HEK293 (cell line): ENCODE data around the gene SVIP.

Experiments used
- CTCF ChIA-PET: fragments of 350-600 bp; formaldehyde crosslinking; extraction: SDS; loops from one replicate; lab custom pipeline; 2021; ENCODE audit warnings: antibody characterized with exemption; lab: Yijun Ruan, JAX
- POLR2A ChIA-PET: fragments of 300-600 bp; formaldehyde crosslinking; extraction: SDS; loops from one replicate; lab custom pipeline; 2020; ENCODE audit warnings: antibody characterized with exemption, inconsistent platforms; lab: Yijun Ruan, JAX
- H3K27ac ChIP-seq: fragments of 200-500 bp; sonication (Bioruptor generic); 2 replicates; pipeline ENCODE4 v1.5.1; 2014; ENCODE audit warnings: low read depth, low read length, control low read depth, inconsistent platforms; ENCODE audit errors: extremely low read depth
- H3K36me3 ChIP-seq, 2 experiments: fragments of 200-500 bp in 1 of 2; sonication (Bioruptor generic) in 1 of 2; 1 replicate in 1 of 2; 2 replicates in 1 of 2; pipeline ENCODE4 v1.5.1; 2014 to 2017; ENCODE audit warnings: inconsistent platforms in 2 of 2, low read length in 2 of 2; ENCODE audit not compliant: control insufficient read depth in 2 of 2, insufficient read depth in 1 of 2
- H3K4me1 ChIP-seq: fragments of 200-500 bp; sonication (Bioruptor generic); 2 replicates; pipeline ENCODE4 v1.5.1; 2014; ENCODE audit warnings: mild to moderate bottlenecking, low read length, inconsistent platforms; ENCODE audit not compliant: control insufficient read depth, insufficient read depth
- H3K4me3 ChIP-seq: 2 replicates; pipeline ENCODE4 v1.5.1; 2011; ENCODE audit warnings: low read depth, mild to moderate bottlenecking, control low read depth, low read length, moderate library complexity
- H3K9me3 ChIP-seq: fragments of 200-500 bp; sonication (Bioruptor generic); 2 replicates; pipeline ENCODE4 v1.5.1; 2014; ENCODE audit warnings: low read depth, low read length, inconsistent platforms; ENCODE audit not compliant: control insufficient read depth, insufficient read depth
- ELK4 ChIP-seq: IDR thresholded peaks from 2 replicates; pipeline ENCODE4 v1.6.1; 2011; ENCODE audit warnings: mild to moderate bottlenecking, low read depth, low read length, borderline replicate concordance
- FEZF1 ChIP-seq: fragments of 450-650 bp; formaldehyde crosslinking; IDR thresholded peaks from 2 replicates; pipeline ENCODE4 v1.5.1; 2016; ENCODE audit warnings: missing biosample characterization, missing genetic modification characterization
- KLF7 ChIP-seq: fragments of 450-650 bp; formaldehyde crosslinking; IDR thresholded peaks from 2 replicates; pipeline ENCODE4 v1.5.1; 2016; ENCODE audit warnings: missing biosample characterization, missing genetic modification characterization, borderline replicate concordance
- SETDB1 ChIP-seq: IDR thresholded peaks from one replicate; pipeline ENCODE4 v1.6.1; 2017; ENCODE audit warnings: mild to moderate bottlenecking, low read length, moderate library complexity, mixed read lengths; ENCODE audit not compliant: insufficient read length
- ZFHX2 ChIP-seq: fragments of 450-650 bp; formaldehyde crosslinking; conservative IDR thresholded peaks from 2 replicates; pipeline ENCODE4 v1.5.1; 2016; ENCODE audit warnings: missing biosample characterization, missing genetic modification characterization
- ZNF146 ChIP-seq: fragments of 450-650 bp; formaldehyde crosslinking; IDR thresholded peaks from 2 replicates; pipeline ENCODE4 v1.5.1; 2016; ENCODE audit warnings: missing biosample characterization, missing genetic modification characterization
- ZNF157 ChIP-seq: fragments of 450-650 bp; formaldehyde crosslinking; IDR thresholded peaks from 2 replicates; pipeline ENCODE4 v1.5.1; 2016; ENCODE audit warnings: missing biosample characterization, missing genetic modification characterization
- ZNF211 ChIP-seq: fragments of 450-650 bp; formaldehyde crosslinking; IDR thresholded peaks from 2 replicates; pipeline ENCODE4 v1.5.1; 2016; ENCODE audit warnings: low read depth, missing biosample characterization, missing genetic modification characterization
- ZNF311 ChIP-seq: fragments of 450-650 bp; formaldehyde crosslinking; IDR thresholded peaks from 2 replicates; pipeline ENCODE4 v1.5.1; 2017; ENCODE audit warnings: missing biosample characterization, missing genetic modification characterization, borderline replicate concordance
- ZNF558 ChIP-seq: fragments of 450-650 bp; formaldehyde crosslinking; IDR thresholded peaks from 2 replicates; pipeline ENCODE4 v1.5.1; 2016; ENCODE audit warnings: missing biosample characterization, missing genetic modification characterization
- ZNF571 ChIP-seq: fragments of 450-650 bp; formaldehyde crosslinking; IDR thresholded peaks from 2 replicates; pipeline ENCODE4 v1.5.0; 2017; ENCODE audit warnings: missing biosample characterization, missing genetic modification characterization
- ZNF624 ChIP-seq: fragments of 450-650 bp; formaldehyde crosslinking; IDR thresholded peaks from 2 replicates; pipeline ENCODE4 v1.5.1; 2017; ENCODE audit warnings: missing biosample characterization, missing genetic modification characterization
- ZNF639 ChIP-seq: fragments of 450-650 bp; formaldehyde crosslinking; IDR thresholded peaks from 2 replicates; pipeline ENCODE4 v1.5.1; 2016; ENCODE audit warnings: missing biosample characterization, missing genetic modification characterization
- ZNF654 ChIP-seq: fragments of 450-650 bp; formaldehyde crosslinking; IDR thresholded peaks from 2 replicates; pipeline ENCODE4 v1.5.1; 2016; ENCODE audit warnings: low read depth, missing biosample characterization, missing genetic modification characterization
- ZNF692 ChIP-seq: fragments of 450-650 bp; formaldehyde crosslinking; IDR thresholded peaks from 2 replicates; pipeline ENCODE4 v1.5.1; 2016; ENCODE audit warnings: missing biosample characterization, missing genetic modification characterization
- ZNF837 ChIP-seq: fragments of 450-650 bp; formaldehyde crosslinking; IDR thresholded peaks from 2 replicates; pipeline ENCODE4 v1.5.1; 2016; ENCODE audit warnings: missing biosample characterization, missing genetic modification characterization
- ZSCAN30 ChIP-seq: fragments of 450-650 bp; IDR thresholded peaks from 2 replicates; pipeline ENCODE4 v1.5.1; 2018; ENCODE audit warnings: missing biosample characterization, mild to moderate bottlenecking, missing genetic modification characterization, moderate library complexity
- TF ChIP-seq, protein P1 (sequence below): fragments of 450-650 bp; formaldehyde crosslinking; IDR thresholded peaks from 2 replicates; pipeline ENCODE4 v1.5.1; 2017; ENCODE audit warnings: missing biosample characterization, missing genetic modification characterization
- TF ChIP-seq, protein P2 (sequence below): fragments of 450-650 bp; formaldehyde crosslinking; IDR thresholded peaks from 2 replicates; pipeline ENCODE4 v1.5.1; 2016; ENCODE audit warnings: missing biosample characterization, missing genetic modification characterization, borderline replicate concordance

The SVIP gene

GRCh38 chr11:22792497-22792896 lies 37.1 kb downstream of the SVIP start:
- no peaks in the 10 kb centered on the region for H3K9me3 ChIP-seq
- ChIA-PET POLR2A (no interaction called here), CTCF (interaction anchor here (1.2 to 1.4 kb wide), 3 partner anchors 121 to 460 kb away, joined by 3 read pairs; no protein-coding TSS in a partner anchor)
- no peaks in the 10 kb centered on the region for H3K36me3 ChIP-seq
- no peak for TF ChIP-seq ZNF211 (tag by site-specific recombination)
- TF ChIP-seq FEZF1 (tag by site-specific recombination) = no peak
- TF ChIP-seq, protein P1, sequence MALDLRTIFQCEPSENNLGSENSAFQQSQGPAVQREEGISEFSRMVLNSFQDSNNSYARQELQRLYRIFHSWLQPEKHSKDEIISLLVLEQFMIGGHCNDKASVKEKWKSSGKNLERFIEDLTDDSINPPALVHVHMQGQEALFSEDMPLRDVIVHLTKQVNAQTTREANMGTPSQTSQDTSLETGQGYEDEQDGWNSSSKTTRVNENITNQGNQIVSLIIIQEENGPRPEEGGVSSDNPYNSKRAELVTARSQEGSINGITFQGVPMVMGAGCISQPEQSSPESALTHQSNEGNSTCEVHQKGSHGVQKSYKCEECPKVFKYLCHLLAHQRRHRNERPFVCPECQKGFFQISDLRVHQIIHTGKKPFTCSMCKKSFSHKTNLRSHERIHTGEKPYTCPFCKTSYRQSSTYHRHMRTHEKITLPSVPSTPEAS (tag by site-specific recombination) = no peak
- H3K4me3 ChIP-seq = no peak overlapping the region
- no peak overlapping the region for H3K27ac ChIP-seq
- no peaks in the 10 kb centered on the region for H3K4me1 ChIP-seq

- Histone ChIP-seq H3K9me3 (no peaks in the 10 kb centered on the region), H3K36me3 (no peaks in the 10 kb centered on the region), H3K4me3 (no peak overlapping the region), H3K27ac (no peak overlapping the region), H3K4me1 (no peaks in the 10 kb centered on the region)
- peak; percentile 70 for TF ChIP-seq ZNF654
- 0 out of 2 replicates have a peak, but pooled peaks have one; percentile 9 for TF ChIP-seq ZFHX2
- TF ChIP-seq SETDB1 = no peak
- ChIA-PET CTCF (interaction anchor here (0.6 to 3.9 kb wide), 53 partner anchors 9 to 962 kb away, joined by 3 to 51 read pairs (median 4); partner anchors contain the start of genes FANCF, GAS2 and SVIP), POLR2A (no interaction called here)
Measured at GRCh38 chr11:22787551-22788162, 41.9 kb downstream of the SVIP start.

- H3K36me3 ChIP-seq = no peaks in the 10 kb centered on the region
- TF ChIP-seq ZNF146 (tag by site-specific recombination) = no peak
- TF ChIP-seq ELK4 = no peak
- TF ChIP-seq ZNF311 (tag by site-specific recombination) = no peak
- no peak for TF ChIP-seq ZNF837
- TF ChIP-seq KLF7 (tag by site-specific recombination) = no peak
- TF ChIP-seq ZNF571 = no peak
- TF ChIP-seq, all 188 proteins: peak for 0
- POLR2A ChIA-PET = no interaction called here
- Histone ChIP-seq H3K9me3 (no peaks in the 10 kb centered on the region), H3K27ac (no peak overlapping the region), H3K4me1 (no peaks in the 10 kb centered on the region), H3K4me3 (no peak overlapping the region)
- CTCF ChIA-PET = interaction anchor here (0.6 to 3.9 kb wide), 35 partner anchors 8 to 838 kb away, joined by 3 to 51 read pairs (median 5); partner anchors contain the start of gene FANCF
Measured at GRCh38 chr11:22787055-22787454, 42.5 kb downstream of the SVIP start.

DNA sequence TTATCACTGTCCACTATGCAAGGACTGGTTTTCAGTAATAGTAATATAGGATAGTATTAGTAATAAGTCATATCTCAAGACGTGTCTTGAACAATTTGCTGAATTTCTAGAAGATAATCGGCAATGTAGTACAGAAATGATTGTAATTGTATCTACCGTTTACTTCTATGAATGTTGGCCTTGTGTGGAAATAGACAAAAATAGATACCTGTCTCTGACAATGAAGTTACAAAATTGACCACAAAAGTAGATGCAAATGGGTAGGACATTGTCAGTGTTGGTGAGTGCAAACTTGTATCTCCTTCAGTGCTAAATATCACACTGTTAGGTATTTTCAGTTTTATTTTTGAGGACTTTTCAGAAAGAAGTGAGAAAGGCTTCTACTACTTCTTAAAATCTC lies 43.1 kb downstream of the SVIP start:
- no peak overlapping the region for H3K27ac ChIP-seq
- ChIA-PET CTCF (interaction anchor here (1.0 to 3.9 kb wide), 12 partner anchors 17 to 615 kb away, joined by 3 to 51 read pairs (median 6); no protein-coding TSS in a partner anchor), POLR2A (no interaction called here)
- H3K9me3 ChIP-seq = no peaks in the 10 kb centered on the region
- no peaks in the 10 kb centered on the region for H3K36me3 ChIP-seq
- no peak overlapping the region for H3K4me3 ChIP-seq
- no peaks in the 10 kb centered on the region for H3K4me1 ChIP-seq
- TF ChIP-seq ZSCAN30 (no peak), ZNF558 (tag by site-specific recombination) (no peak), ZNF624 (tag by site-specific recombination) (no peak), ZNF692 (tag by site-specific recombination) (no peak), ZNF157 (tag by site-specific recombination) (no peak), ZNF639 (tag by site-specific recombination) (no peak)
- TF ChIP-seq, protein P2, sequence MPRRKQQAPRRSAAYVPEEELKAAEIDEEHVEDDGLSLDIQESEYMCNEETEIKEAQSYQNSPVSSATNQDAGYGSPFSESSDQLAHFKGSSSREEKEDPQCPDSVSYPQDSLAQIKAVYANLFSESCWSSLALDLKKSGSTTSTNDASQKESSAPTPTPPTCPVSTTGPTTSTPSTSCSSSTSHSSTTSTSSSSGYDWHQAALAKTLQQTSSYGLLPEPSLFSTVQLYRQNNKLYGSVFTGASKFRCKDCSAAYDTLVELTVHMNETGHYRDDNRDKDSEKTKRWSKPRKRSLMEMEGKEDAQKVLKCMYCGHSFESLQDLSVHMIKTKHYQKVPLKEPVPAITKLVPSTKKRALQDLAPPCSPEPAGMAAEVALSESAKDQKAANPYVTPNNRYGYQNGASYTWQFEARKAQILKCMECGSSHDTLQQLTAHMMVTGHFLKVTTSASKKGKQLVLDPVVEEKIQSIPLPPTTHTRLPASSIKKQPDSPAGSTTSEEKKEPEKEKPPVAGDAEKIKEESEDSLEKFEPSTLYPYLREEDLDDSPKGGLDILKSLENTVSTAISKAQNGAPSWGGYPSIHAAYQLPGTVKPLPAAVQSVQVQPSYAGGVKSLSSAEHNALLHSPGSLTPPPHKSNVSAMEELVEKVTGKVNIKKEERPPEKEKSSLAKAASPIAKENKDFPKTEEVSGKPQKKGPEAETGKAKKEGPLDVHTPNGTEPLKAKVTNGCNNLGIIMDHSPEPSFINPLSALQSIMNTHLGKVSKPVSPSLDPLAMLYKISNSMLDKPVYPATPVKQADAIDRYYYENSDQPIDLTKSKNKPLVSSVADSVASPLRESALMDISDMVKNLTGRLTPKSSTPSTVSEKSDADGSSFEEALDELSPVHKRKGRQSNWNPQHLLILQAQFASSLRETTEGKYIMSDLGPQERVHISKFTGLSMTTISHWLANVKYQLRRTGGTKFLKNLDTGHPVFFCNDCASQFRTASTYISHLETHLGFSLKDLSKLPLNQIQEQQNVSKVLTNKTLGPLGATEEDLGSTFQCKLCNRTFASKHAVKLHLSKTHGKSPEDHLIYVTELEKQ (tag by site-specific recombination) = no peak
